HepG2 (cell line): ENCODE data around the gene CDCA4. TPM values are rescaled to one million over a fixed set of nuclear protein-coding genes. Genes with fewer than 3 reads are reported as not detected.

ENCODE experiments used
- GABPB1 ChIP-seq: IDR thresholded peaks from 2 replicates; pipeline ENCODE4 v1.6.1; 2016; ENCODE audit warnings: mild to moderate bottlenecking, missing genetic modification reagents, moderate library complexity, missing compliant biosample characterization
- HIC2 ChIP-seq: sonication (generic); formaldehyde crosslinking; IDR thresholded peaks from 2 replicates; pipeline ENCODE4 v1.9.0; 2022; ENCODE audit warnings: low read depth, missing genetic modification reagents
- IRF9 ChIP-seq: sonication (generic); formaldehyde crosslinking; IDR thresholded peaks from 2 replicates; pipeline ENCODE4 v1.8.0; 2022; ENCODE audit warnings: missing genetic modification reagents, mild to moderate bottlenecking, borderline replicate concordance
- LBX2 ChIP-seq: sonication (generic); formaldehyde crosslinking; IDR thresholded peaks from 2 replicates; pipeline ENCODE4 v1.5.0; 2020; ENCODE audit warnings: missing genetic modification reagents, mild to moderate bottlenecking, borderline replicate concordance
- MBD4 ChIP-seq: IDR thresholded peaks from 2 replicates; pipeline ENCODE4 v1.6.1; 2012; ENCODE audit warnings: low read length, inconsistent platforms, borderline replicate concordance
- SPEN ChIP-seq: sonication (generic); formaldehyde crosslinking; IDR thresholded peaks from 2 replicates; pipeline ENCODE4 v1.5.1; 2020; ENCODE audit warnings: low read depth, mild to moderate bottlenecking, missing genetic modification reagents
- SYNCRIP ChIP-seq: fragments of 200-400 bp; formaldehyde crosslinking; IDR thresholded peaks from 2 replicates; pipeline ENCODE4 v1.6.1; 2018; ENCODE audit warnings: mild to moderate bottlenecking, low read depth, low read length; ENCODE audit not compliant: insufficient read depth
- YEATS4 ChIP-seq: sonication (generic); formaldehyde crosslinking; IDR thresholded peaks from 2 replicates; pipeline ENCODE4 v1.4.0; 2020; ENCODE audit warnings: missing genetic modification reagents, borderline replicate concordance
- ZBTB42 ChIP-seq: sonication (generic); formaldehyde crosslinking; IDR thresholded peaks from 2 replicates; pipeline ENCODE4 v1.5.0; 2020; ENCODE audit warnings: mild to moderate bottlenecking, missing genetic modification reagents
- ZFX ChIP-seq: sonication (generic); formaldehyde crosslinking; IDR thresholded peaks from 2 replicates; pipeline ENCODE4 v1.4.0; 2020; ENCODE audit warnings: mild to moderate bottlenecking, low read depth, missing genetic modification reagents, moderate library complexity
- ZNF788 ChIP-seq: sonication (generic); formaldehyde crosslinking; IDR thresholded peaks from 2 replicates; pipeline ENCODE4 v1.5.0; 2020; ENCODE audit warnings: mild to moderate bottlenecking, missing genetic modification reagents, borderline replicate concordance
- polyA plus RNA-seq, 8 experiments: library from polyadenylated mRNA; depleted of rRNA in 3 of 8; stranded (reverse) in 7 of 8; unstranded in 1 of 8; fragments of >200 nt; fragmentation: Illumina TruSeq in 4 of 8; extraction: Trizol in 4 of 8; gene quantifications; 2 replicates each; pipeline versions ENCODE4 v1.2.1 to v1.2.3, GENCODE V29; 2011 to 2016; ENCODE audit warnings: low read depth in 4 of 8, missing spikeins in 1 of 8, mixed read lengths in 1 of 8; ENCODE audit not compliant: insufficient read depth in 1 of 8
- total RNA-seq, 5 experiments: library from RNA; depleted of rRNA; stranded (reverse); fragments of >200 nt; fragmentation: Illumina TruSeq; extraction: Trizol; gene quantifications; 2 replicates each; pipeline ENCODE4 v1.2.3, GENCODE V29; 2016; ENCODE audit warnings: low read depth in 1 of 5
- TF ChIP-seq, protein P1 (sequence below), 2 experiments: fragments of 450-650 bp in 1 of 2; sonication (generic) in 1 of 2; formaldehyde crosslinking in 1 of 2; IDR thresholded peaks; 2 replicates each; pipeline versions ENCODE4 v1.6.1 to v1.8.0; 2016 to 2022; ENCODE audit warnings: antibody characterized with exemption in 1 of 2, mild to moderate bottlenecking in 1 of 2, missing genetic modification reagents in 1 of 2
- TF ChIP-seq, protein P2 (sequence below): sonication (generic); formaldehyde crosslinking; IDR thresholded peaks from 2 replicates; pipeline ENCODE4 v1.4.0; 2020; ENCODE audit warnings: missing genetic modification reagents

Gene CDCA4
- total and polyA plus RNA-seq, 2 of the 13 experiments (the other 11 are each of a cell fraction or from before 2014, with no cell fraction given), result 19.7 to 43.1 TPM

- TF ChIP-seq, protein P1, sequence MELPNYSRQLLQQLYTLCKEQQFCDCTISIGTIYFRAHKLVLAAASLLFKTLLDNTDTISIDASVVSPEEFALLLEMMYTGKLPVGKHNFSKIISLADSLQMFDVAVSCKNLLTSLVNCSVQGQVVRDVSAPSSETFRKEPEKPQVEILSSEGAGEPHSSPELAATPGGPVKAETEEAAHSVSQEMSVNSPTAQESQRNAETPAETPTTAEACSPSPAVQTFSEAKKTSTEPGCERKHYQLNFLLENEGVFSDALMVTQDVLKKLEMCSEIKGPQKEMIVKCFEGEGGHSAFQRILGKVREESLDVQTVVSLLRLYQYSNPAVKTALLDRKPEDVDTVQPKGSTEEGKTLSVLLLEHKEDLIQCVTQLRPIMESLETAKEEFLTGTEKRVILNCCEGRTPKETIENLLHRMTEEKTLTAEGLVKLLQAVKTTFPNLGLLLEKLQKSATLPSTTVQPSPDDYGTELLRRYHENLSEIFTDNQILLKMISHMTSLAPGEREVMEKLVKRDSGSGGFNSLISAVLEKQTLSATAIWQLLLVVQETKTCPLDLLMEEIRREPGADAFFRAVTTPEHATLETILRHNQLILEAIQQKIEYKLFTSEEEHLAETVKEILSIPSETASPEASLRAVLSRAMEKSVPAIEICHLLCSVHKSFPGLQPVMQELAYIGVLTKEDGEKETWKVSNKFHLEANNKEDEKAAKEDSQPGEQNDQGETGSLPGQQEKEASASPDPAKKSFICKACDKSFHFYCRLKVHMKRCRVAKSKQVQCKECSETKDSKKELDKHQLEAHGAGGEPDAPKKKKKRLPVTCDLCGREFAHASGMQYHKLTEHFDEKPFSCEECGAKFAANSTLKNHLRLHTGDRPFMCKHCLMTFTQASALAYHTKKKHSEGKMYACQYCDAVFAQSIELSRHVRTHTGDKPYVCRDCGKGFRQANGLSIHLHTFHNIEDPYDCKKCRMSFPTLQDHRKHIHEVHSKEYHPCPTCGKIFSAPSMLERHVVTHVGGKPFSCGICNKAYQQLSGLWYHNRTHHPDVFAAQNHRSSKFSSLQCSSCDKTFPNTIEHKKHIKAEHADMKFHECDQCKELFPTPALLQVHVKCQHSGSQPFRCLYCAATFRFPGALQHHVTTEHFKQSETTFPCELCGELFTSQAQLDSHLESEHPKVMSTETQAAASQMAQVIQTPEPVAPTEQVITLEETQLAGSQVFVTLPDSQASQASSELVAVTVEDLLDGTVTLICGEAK (IDR thresholded peaks at IDR 0.05), result no peak
- TF ChIP-seq, protein P1 (CRISPR knock-in tag; IDR thresholded peaks at IDR 0.05), result 0 out of 2 replicates have a peak, but pooled peaks have one; percentile 34
- TF ChIP-seq YEATS4 (CRISPR knock-in tag) (peak; percentile 63), HIC2 (CRISPR knock-in tag) (no peak), ZNF788 (CRISPR knock-in tag) (0 out of 2 replicates have a peak, but pooled peaks have one; percentile 29), ZFX (CRISPR knock-in tag) (peak; percentile 55), SYNCRIP (no peak), GABPB1 (CRISPR knock-in tag) (peak; percentile 63), MBD4 (no peak), LBX2 (CRISPR knock-in tag) (0 out of 2 replicates have a peak, but pooled peaks have one; percentile 2), SPEN (CRISPR knock-in tag) (peak; percentile 54; the same call in 1 of the 2 replicates), IRF9 (CRISPR knock-in tag) (no peak), ZBTB42 (no peak)
- TF ChIP-seq, protein P2, sequence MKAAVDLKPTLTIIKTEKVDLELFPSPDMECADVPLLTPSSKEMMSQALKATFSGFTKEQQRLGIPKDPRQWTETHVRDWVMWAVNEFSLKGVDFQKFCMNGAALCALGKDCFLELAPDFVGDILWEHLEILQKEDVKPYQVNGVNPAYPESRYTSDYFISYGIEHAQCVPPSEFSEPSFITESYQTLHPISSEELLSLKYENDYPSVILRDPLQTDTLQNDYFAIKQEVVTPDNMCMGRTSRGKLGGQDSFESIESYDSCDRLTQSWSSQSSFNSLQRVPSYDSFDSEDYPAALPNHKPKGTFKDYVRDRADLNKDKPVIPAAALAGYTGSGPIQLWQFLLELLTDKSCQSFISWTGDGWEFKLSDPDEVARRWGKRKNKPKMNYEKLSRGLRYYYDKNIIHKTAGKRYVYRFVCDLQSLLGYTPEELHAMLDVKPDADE (CRISPR knock-in tag), result no peak; the same call in 1 of the 2 replicates
Observed at GRCh38 chr14:105020815-105021655, at the start of gene CDCA4 (continued).
